HCT116 (cell line): Measurements from ENCODE around the gene PIP5K1A.

Experiments
- CEBPB ChIP-seq: IDR thresholded peaks from 2 replicates; pipeline ENCODE4 v1.6.1; 2012; ENCODE audit warnings: low read depth
- EZH2phosphoT487 ChIP-seq: fragments of 200-600 bp; IDR thresholded peaks from 2 replicates; pipeline ENCODE4 v1.6.1; 2018; ENCODE audit warnings: antibody characterized with exemption, borderline replicate concordance
- POLR2A ChIP-seq: IDR thresholded peaks from 2 replicates; pipeline ENCODE4 v1.7.0; 2011; ENCODE audit warnings: borderline replicate concordance; ENCODE audit not compliant: insufficient read depth, insufficient read length; ENCODE audit errors: extremely low read depth
- POLR2AphosphoS5 ChIP-seq: IDR thresholded peaks from 2 replicates; pipeline ENCODE4 v1.6.1; 2011; ENCODE audit warnings: mild to moderate bottlenecking, low read depth, low read length, moderate library complexity
- SIN3A ChIP-seq: IDR thresholded peaks from 2 replicates; pipeline ENCODE4 v1.6.1; 2012; ENCODE audit warnings: low read depth
- SRF ChIP-seq: IDR thresholded peaks from 2 replicates; pipeline ENCODE4 v1.6.1; 2012; ENCODE audit warnings: low read depth
- TF ChIP-seq, protein P1 (sequence below), 3 experiments: fragments of 200-600 bp in 1 of 3; sonication (generic) in 1 of 3; IDR thresholded peaks in 2 of 3; conservative IDR thresholded peaks in 1 of 3; 2 replicates each; pipeline ENCODE4 v1.5.1; 2012 to 2017; ENCODE audit warnings: low read depth in 2 of 3, low read length in 2 of 3, antibody characterized with exemption in 1 of 3, borderline replicate concordance in 1 of 3, control low read depth in 1 of 3, mild to moderate bottlenecking in 1 of 3, mixed read lengths in 1 of 3, mixed run types in 1 of 3, moderate library complexity in 1 of 3; ENCODE audit not compliant: insufficient read depth in 1 of 3

DNA sequence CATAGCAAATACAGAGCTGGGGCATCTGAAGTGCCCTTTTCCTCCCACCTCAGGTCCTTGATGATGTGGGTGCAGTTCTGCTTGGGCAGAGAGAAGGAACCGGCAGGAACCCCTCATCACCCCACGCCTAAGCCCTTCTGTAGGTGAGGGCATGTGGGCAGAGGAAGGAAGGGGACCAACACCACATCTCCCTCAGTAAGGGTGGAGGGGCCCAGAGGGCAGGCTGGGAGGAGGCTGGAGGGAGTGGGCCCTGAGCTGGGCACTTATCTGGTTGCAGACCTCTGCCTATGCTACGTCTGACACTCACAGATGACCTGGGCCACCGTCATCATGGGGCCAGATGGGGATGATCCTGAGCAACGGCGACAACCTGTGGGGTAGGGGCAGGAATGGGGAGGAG is 94.7 kb downstream of the PIP5K1A start:
- TF ChIP-seq, protein P1, sequence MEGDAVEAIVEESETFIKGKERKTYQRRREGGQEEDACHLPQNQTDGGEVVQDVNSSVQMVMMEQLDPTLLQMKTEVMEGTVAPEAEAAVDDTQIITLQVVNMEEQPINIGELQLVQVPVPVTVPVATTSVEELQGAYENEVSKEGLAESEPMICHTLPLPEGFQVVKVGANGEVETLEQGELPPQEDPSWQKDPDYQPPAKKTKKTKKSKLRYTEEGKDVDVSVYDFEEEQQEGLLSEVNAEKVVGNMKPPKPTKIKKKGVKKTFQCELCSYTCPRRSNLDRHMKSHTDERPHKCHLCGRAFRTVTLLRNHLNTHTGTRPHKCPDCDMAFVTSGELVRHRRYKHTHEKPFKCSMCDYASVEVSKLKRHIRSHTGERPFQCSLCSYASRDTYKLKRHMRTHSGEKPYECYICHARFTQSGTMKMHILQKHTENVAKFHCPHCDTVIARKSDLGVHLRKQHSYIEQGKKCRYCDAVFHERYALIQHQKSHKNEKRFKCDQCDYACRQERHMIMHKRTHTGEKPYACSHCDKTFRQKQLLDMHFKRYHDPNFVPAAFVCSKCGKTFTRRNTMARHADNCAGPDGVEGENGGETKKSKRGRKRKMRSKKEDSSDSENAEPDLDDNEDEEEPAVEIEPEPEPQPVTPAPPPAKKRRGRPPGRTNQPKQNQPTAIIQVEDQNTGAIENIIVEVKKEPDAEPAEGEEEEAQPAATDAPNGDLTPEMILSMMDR (IDR thresholded peaks at IDR 0.05 in 2 of 3, conservative IDR thresholded peaks at IDR 0.05 in 1 of 3; ENCODE audit: borderline replicate concordance in 1 of 3, insufficient read depth in 1 of 3, low read depth in 2 of 3, low read length in 2 of 3), result no peak
- TF ChIP-seq SIN3A (no peak), EZH2phosphoT487 (no peak), POLR2A (no peak), SRF (no peak), CEBPB (no peak), POLR2AphosphoS5 (no peak)
